Measurements from ENCODE around the gene TRAPPC13. TPM values are rescaled to one million over a fixed set of nuclear protein-coding genes. Genes with fewer than 3 reads are reported as not detected.

The TRAPPC13 gene
- total RNA-seq, 2 experiments from 2014 or later, result 18.5 to 23.4 TPM

- Mint-ChIP-seq H3K4me3 (no peak overlapping the region), H3K4me1 (no peaks in the 10 kb centered on the region), H3K27ac (no peak overlapping the region), H3K9me3 (ENCODE audit: low read depth) (no peaks in the 10 kb centered on the region), H3K27me3 (no peaks in the 10 kb centered on the region), H3K36me3 (peaks cover 22% of the 10 kb centered on the region)
- ATAC-seq, result no peak
- DNase-seq, result no peak
- CTCF ChIA-PET, result no interaction called here
These were observed 72.1 kb downstream of the TRAPPC13 start for GRCh38 chr5:65696892-65697291.

DNA sequence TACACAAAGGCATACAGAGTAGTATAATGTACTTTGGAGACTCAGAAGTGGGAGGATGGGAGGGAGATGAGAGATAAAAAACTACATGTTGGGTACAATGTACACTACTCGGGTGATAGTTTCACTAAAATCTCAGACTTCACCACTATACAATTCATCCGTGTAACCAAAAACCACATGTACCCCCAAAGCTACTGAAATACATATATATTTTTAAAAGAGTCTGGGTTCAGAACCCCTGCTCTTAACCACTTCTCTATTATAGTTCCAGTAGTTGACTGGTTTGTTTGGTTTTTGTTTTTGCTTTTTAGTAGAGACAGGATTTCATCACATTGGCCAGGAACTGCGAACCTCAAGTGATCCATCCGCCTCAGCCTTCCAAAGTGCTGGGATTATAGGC is 74.5 kb downstream of the TRAPPC13 start:
- CTCF ChIA-PET, result no interaction called here
- H3K27ac Mint-ChIP-seq, result no peak overlapping the region
- ATAC-seq (no peak), DNase-seq (no peak)
- H3K9me3 Mint-ChIP-seq (ENCODE audit: low read depth), result no peaks in the 10 kb centered on the region
- no peaks in the 10 kb centered on the region for H3K27me3 Mint-ChIP-seq
- peaks cover 33% of the 10 kb centered on the region for H3K36me3 Mint-ChIP-seq
- no peaks in the 10 kb centered on the region for H3K4me1 Mint-ChIP-seq
- H3K4me3 Mint-ChIP-seq, result no peak overlapping the region

DNA sequence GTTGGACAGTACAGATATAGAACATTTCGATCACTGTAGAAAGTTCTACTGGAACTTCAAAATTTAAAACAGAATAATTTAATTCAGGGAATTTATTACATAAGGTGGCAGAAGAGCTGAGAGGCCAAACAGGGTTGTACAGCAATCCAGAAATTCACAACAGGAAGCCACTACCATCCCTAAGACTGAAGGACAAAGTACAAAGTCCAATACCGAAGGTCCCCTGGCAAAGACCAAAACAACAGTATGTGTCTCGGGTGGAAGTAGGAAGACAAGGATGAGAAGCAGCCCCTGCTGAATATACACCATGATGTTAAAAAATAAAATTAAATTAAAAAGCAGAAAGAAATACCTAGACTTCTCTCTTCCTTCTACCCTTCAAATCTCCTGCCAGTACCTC is 77.2 kb downstream of the TRAPPC13 start:
- Mint-ChIP-seq H3K27ac (no peak overlapping the region), H3K9me3 (ENCODE audit: low read depth) (no peaks in the 10 kb centered on the region), H3K4me3 (no peak overlapping the region), H3K36me3 (peaks cover 35% of the 10 kb centered on the region), H3K27me3 (no peaks in the 10 kb centered on the region), H3K4me1 (no peaks in the 10 kb centered on the region)
- ATAC-seq, result no peak
- DNase-seq, result no peak
- CTCF ChIA-PET, result no interaction called here

- CTCF ChIA-PET, result no interaction called here
- Mint-ChIP-seq H3K36me3 (peaks cover 27% of the 10 kb centered on the region), H3K4me3 (no peak overlapping the region), H3K4me1 (no peaks in the 10 kb centered on the region), H3K27ac (no peak overlapping the region), H3K9me3 (ENCODE audit: low read depth) (no peaks in the 10 kb centered on the region), H3K27me3 (no peaks in the 10 kb centered on the region)
- no peak for DNase-seq
- no peak for ATAC-seq
These were observed 79.9 kb downstream of the TRAPPC13 start for GRCh38 chr5:65704621-65705239.

- Mint-ChIP-seq H3K27ac (no peak overlapping the region), H3K4me1 (no peaks in the 10 kb centered on the region), H3K36me3 (peaks cover 26% of the 10 kb centered on the region), H3K9me3 (ENCODE audit: low read depth) (no peaks in the 10 kb centered on the region), H3K4me3 (no peak overlapping the region), H3K27me3 (no peaks in the 10 kb centered on the region)
- DNase-seq, result no peak
- CTCF ChIA-PET, result no interaction called here
- no peak for ATAC-seq
These were observed 82.8 kb downstream of the TRAPPC13 start for GRCh38 chr5:65707663-65708062.

GRCh38 chr5:65708145-65708544 is 83.3 kb downstream of the TRAPPC13 start:
- no peak overlapping the region for H3K4me3 Mint-ChIP-seq
- CTCF ChIA-PET, result no interaction called here

More at GRCh38 chr5:65708145-65708544, 83.3 kb downstream of the TRAPPC13 start:
- DNase-seq (no peak), ATAC-seq (no peak)
- no peaks in the 10 kb centered on the region for H3K27me3 Mint-ChIP-seq
- H3K4me1 Mint-ChIP-seq, result no peaks in the 10 kb centered on the region
- H3K36me3 Mint-ChIP-seq, result peaks cover 22% of the 10 kb centered on the region
- H3K9me3 Mint-ChIP-seq (ENCODE audit: low read depth), result no peaks in the 10 kb centered on the region
- no peak overlapping the region for H3K27ac Mint-ChIP-seq

Other genes with a start within 250 kb of the TRAPPC13 start
- 1 to 10 TPM; 2.8 to 4.0 TPM for gene ADAMTS6, start 143.1 kb upstream of the TRAPPC13 start, total RNA-seq
- 100 to 1,000 TPM in 1 of 2 experiments, 10 to 100 TPM in 1; 94.6 to 107 TPM for gene CENPK, start 61.9 kb upstream of the TRAPPC13 start, total RNA-seq
- gene PPWD1, start 61.7 kb upstream of the TRAPPC13 start, total RNA-seq, result 10 to 100 TPM; 49.0 to 54.1 TPM
- 10 to 100 TPM in 1 of 2 experiments, 1 to 10 TPM in 1; 9.9 to 10.3 TPM for gene TRIM23, start 694 bp upstream of the TRAPPC13 start, total RNA-seq
- 1 to 10 TPM; 3.9 to 5.9 TPM for gene SHLD3, start within 50 bp of the TRAPPC13 start, total RNA-seq
- gene SGTB, start 97.1 kb downstream of the TRAPPC13 start, total RNA-seq, result 10 to 100 TPM; 12.5 to 14.0 TPM
- gene NLN, start 97.2 kb downstream of the TRAPPC13 start, total RNA-seq, result 10 to 100 TPM; 15.8 to 19.6 TPM